GM19043 (cell line): ENCODE results near the gene BORCS8.

Source experiments
- ATAC-seq: cut with Tn5 transposase; IDR thresholded peaks from one replicate; pipeline ENCODE4 v1.9.1; 2021; ENCODE audit warnings: low read depth; ENCODE audit not compliant: unreplicated experiment

The BORCS8 gene

GRCh38 chr19:19214892-19215291 is 22.9 kb upstream of the BORCS8 start:
- ATAC-seq: no peak

GRCh38 chr19:19214159-19214490 is 22.2 kb upstream of the BORCS8 start:
- no peak for ATAC-seq

GRCh38 chr19:19213426-19214158 is 21.6 kb upstream of the BORCS8 start:
- no peak for ATAC-seq

- no peak for ATAC-seq
These were observed 21.0 kb upstream of the BORCS8 start for GRCh38 chr19:19212916-19213315.

- ATAC-seq: no peak
These were observed 19.8 kb upstream of the BORCS8 start, which contains the start of gene NCAN for GRCh38 chr19:19211499-19212420. Gene NCAN, plus strand, starts transcription at chr19:19211958. Its CDS starts 4,996 bp downstream, at chr19:19216954.

- ATAC-seq: no peak
These were observed 17.4 kb upstream of the BORCS8 start for GRCh38 chr19:19209372-19209771.

- ATAC-seq: no peak
These were observed 16.0 kb upstream of the BORCS8 start for GRCh38 chr19:19207637-19208572.

- no peak for ATAC-seq
These were observed 15.0 kb upstream of the BORCS8 start for GRCh38 chr19:19206938-19207337.

GRCh38 chr19:19205416-19206410 is 13.8 kb upstream of the BORCS8 start:
- ATAC-seq: no peak

- ATAC-seq: no peak
These were observed 12.2 kb upstream of the BORCS8 start for GRCh38 chr19:19204181-19204580.

GRCh38 chr19:19203012-19203856 is 11.3 kb upstream of the BORCS8 start, which contains the start of gene NR2C2AP:
Gene NR2C2AP, minus strand, starts transcription at chr19:19203414. Its CDS starts 354 bp downstream, at chr19:19203060.
- no peak for ATAC-seq

GRCh38 chr19:19202707-19203011 is 10.7 kb upstream of the BORCS8 start:
- no peak for ATAC-seq

- no peak for ATAC-seq
These were observed 10.0 kb upstream of the BORCS8 start for GRCh38 chr19:19201697-19202630.

GRCh38 chr19:19193926-19194325 is 2.0 kb upstream of the BORCS8 start:
- ATAC-seq: no peak

GRCh38 chr19:19192910-19193423 is 1.0 kb upstream of the BORCS8 start:
- ATAC-seq: no peak

GRCh38 chr19:19191768-19192077 is 229 bp downstream of the BORCS8 start:
- ATAC-seq: no peak

GRCh38 chr19:19186742-19187141 is 5.2 kb downstream of the BORCS8 start:
- no peak for ATAC-seq
